Measurements from ENCODE around the gene MAMLD1. TPM values are rescaled to one million over a fixed set of nuclear protein-coding genes. Genes with fewer than 3 reads are reported as not detected.

Gene MAMLD1
- total RNA-seq, 2 experiments from 2014 or later = 5.1 to 5.6 TPM

DNA sequence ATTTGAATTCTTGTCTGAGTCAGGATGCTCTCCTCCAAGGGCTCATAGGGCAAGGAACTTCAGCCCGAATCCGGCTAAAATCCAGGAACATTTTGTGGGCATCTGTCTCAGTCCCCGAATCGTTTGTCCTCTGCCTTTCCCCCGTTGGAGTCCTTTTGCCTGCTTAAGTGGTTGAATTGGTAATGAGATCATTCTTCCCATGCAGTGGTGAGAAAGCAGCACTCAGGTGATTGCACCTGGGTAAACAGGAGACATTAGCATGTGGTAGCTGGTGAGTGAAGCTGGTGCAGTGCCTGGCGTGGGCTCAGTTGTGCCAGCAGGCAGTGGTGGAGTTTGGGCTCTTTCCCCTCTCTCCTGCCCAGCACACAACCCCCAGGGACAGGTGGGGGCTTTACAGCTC is 143.4 kb downstream of the MAMLD1 start:
- no peak overlapping the region for H3K27ac Mint-ChIP-seq

DNA sequence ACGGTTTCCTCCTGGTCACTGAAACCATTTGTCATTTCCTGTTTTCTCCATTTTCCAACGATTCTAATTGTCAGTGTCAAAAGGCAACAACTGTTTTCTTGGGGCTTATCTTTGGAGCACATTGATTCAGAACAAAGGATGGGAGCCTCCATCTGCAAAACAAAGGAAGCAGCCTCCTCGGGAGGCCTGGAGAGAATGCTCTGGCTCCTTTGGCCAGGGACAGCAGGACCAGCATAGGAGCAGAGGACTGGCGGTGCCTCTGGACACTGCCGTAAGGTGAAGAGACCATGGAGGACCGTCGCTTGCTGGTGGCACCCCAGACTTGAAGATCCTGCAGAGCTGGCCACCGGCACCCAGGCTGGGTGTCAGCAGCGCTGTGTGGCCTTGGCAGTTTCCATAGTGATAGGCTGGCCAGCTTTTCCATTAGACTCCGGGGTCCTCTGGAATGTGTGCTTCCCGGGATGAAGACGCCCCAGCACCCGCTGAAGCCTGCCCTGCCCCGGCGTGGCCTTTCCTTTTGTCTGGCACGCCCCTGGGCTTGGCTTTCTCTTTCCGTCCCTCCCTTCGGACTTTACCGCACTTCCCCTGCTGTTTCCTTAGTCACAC is 144.2 kb downstream of the MAMLD1 start:
- H3K4me1 Mint-ChIP-seq = no peaks in the 10 kb centered on the region
- POLR2A ChIA-PET = no interaction called here
- no peaks in the 10 kb centered on the region for H3K36me3 Mint-ChIP-seq (ENCODE audit: low read depth)
- H3K27ac Mint-ChIP-seq = no peak overlapping the region
- no peak for DNase-seq
- H3K9me3 Mint-ChIP-seq = no peaks in the 10 kb centered on the region
- H3K4me3 Mint-ChIP-seq = no peak overlapping the region
- H3K27me3 Mint-ChIP-seq = no peaks in the 10 kb centered on the region
- CTCF ChIA-PET = no interaction called here

More for the DNA sequence above, 143.4 kb downstream of the MAMLD1 start:
- CTCF ChIA-PET = no interaction called here
- Mint-ChIP-seq H3K4me1 (no peaks in the 10 kb centered on the region), H3K9me3 (no peaks in the 10 kb centered on the region), H3K36me3 (ENCODE audit: low read depth) (no peaks in the 10 kb centered on the region), H3K4me3 (no peak overlapping the region), H3K27me3 (no peaks in the 10 kb centered on the region)
- DNase-seq = no peak
- POLR2A ChIA-PET = no interaction called here

DNA sequence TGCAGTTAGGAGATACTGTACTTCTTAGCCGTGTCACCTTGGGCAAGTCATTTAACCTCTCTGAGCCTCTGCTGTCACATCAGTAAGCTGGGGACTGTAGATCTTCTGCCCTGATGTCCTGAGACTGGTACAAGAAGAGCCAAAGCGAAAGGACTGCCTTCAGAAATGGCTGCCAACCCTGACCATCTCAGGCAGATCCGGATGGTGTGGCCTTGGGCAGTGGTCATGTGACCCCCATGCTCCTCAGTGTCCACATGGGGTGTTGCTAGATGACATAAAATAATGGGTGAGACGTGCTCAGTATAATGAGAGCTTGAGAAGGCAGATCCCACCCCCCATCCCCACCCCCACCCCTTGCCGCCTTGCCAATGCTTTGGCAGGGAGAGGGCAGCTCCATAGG is 144.9 kb downstream of the MAMLD1 start:
- Mint-ChIP-seq H3K27ac (no peak overlapping the region), H3K4me1 (no peaks in the 10 kb centered on the region), H3K36me3 (ENCODE audit: low read depth) (no peaks in the 10 kb centered on the region), H3K4me3 (no peak overlapping the region), H3K27me3 (no peaks in the 10 kb centered on the region), H3K9me3 (no peaks in the 10 kb centered on the region)
- ChIA-PET POLR2A (no interaction called here), CTCF (no interaction called here)
- no peak for DNase-seq

DNA sequence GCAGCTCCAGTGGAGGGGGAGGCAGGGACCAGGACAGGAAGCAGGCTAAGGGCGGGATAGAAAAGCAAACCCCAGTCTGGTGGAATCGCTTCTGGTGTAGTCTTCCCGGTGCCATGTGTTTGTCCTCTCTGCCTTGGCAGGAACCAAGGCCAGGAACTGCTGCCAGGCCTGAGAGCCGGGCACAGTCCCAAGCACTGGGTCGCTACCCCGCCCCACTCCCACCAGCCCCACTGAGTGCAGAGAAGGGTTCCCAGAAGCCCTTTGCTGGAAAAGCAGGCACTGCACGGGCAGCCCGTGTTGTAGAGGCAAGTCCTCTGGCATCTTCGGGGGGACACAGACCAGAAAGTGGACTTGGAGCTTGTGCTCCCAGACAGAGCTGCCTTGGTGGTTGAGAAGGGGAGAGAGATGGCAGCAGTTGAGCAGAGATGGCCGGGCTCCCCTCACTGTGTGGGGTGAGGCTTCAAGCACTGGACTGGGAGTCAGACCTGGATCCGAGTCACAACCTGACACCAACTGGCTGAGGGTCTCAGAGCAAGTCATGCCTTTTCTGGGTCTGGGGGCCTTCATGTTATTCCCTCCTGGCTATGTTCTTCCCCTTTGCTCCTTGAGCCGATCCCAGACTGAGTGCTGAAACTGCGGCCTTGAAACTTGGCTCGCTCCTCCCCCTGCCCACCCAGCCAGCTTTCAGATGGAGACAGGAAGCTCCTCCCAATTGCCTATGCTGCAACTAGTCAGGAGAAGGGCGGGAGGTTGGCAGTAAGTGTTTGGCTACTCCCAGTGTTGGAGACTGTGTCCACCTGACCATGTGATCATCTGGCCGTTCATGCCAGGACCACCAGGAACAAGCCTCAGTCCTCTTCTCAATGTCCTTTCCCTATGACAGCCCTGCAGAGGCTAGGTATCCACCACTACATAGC is 145.6 kb downstream of the MAMLD1 start:
- H3K4me1 Mint-ChIP-seq = no peaks in the 10 kb centered on the region
- ChIA-PET CTCF (no interaction called here), POLR2A (no interaction called here)
- H3K27me3 Mint-ChIP-seq = no peaks in the 10 kb centered on the region
- no peaks in the 10 kb centered on the region for H3K9me3 Mint-ChIP-seq
- H3K36me3 Mint-ChIP-seq (ENCODE audit: low read depth) = no peaks in the 10 kb centered on the region
- no peak for DNase-seq
- H3K27ac Mint-ChIP-seq = no peak overlapping the region
- no peak overlapping the region for H3K4me3 Mint-ChIP-seq

DNA sequence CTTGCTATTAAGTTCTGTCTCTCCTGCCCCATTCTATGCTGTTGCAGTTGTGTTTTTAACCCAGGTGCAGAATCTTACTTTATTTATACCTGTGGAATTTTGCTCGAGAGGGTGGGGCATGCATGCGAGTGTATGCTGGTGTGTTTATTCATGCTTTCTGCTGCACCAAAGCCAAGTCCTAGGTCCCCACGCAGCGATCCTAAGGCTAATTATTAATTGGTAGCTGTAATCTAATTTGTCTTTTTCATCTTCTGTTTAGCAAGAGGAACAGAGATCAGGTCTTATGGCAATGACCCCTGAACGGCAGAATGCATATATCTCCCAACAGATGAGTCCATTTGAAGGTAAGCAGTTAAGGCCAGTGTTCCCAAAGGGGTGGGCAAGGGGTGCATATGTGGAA is 146.6 kb downstream of the MAMLD1 start:
- H3K4me1 Mint-ChIP-seq = no peaks in the 10 kb centered on the region
- no peaks in the 10 kb centered on the region for H3K27me3 Mint-ChIP-seq
- H3K36me3 Mint-ChIP-seq (ENCODE audit: low read depth) = no peaks in the 10 kb centered on the region
- DNase-seq = no peak
- H3K4me3 Mint-ChIP-seq = no peak overlapping the region
- no peak overlapping the region for H3K27ac Mint-ChIP-seq
- ChIA-PET CTCF (no interaction called here), POLR2A (no interaction called here)
- H3K9me3 Mint-ChIP-seq = no peaks in the 10 kb centered on the region

DNA sequence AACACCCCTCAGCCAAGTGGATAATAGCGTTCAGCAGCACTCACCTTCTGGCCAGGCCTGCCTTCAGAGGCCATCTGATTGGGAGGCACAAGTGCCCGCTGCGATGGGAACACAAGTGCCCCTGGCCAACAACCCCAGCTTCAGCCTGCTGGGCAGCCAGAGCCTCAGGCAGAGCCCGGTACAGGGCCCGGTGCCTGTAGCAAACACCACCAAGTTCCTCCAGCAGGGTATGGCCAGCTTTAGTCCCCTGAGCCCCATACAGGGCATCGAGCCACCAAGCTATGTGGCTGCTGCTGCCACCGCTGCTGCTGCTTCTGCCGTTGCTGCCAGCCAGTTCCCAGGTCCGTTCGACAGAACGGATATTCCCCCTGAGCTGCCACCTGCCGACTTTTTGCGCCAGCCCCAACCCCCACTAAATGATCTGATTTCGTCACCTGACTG is 149.4 kb downstream of the MAMLD1 start:
- Mint-ChIP-seq H3K27me3 (no peaks in the 10 kb centered on the region), H3K9me3 (no peaks in the 10 kb centered on the region), H3K4me3 (no peak overlapping the region), H3K36me3 (ENCODE audit: low read depth) (no peaks in the 10 kb centered on the region), H3K27ac (no peak overlapping the region), H3K4me1 (no peaks in the 10 kb centered on the region)
- ChIA-PET POLR2A (no interaction called here), CTCF (no interaction called here)
- DNase-seq = no peak

DNA sequence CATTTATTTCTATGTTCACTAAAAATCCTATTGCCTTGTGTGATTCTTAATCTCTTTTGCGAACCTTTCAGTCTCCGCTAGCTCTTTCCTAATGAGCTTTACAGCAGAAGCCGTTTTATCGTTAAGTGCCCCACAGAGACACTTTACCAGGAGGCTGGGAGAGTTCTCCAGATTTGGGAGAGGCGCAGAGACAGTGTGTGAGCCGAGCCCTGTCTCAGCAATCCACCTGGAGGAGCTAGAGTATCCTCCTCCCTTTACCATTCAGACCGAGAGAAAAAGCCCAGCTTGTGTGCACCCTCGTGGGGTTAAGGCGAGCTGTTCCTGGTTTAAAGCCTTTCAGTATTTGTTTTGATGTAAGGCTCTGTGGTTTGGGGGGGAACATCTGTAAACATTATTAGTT is 150.4 kb downstream of the MAMLD1 start:
- Mint-ChIP-seq H3K36me3 (ENCODE audit: low read depth) (no peaks in the 10 kb centered on the region), H3K4me3 (no peak overlapping the region), H3K4me1 (no peaks in the 10 kb centered on the region), H3K27me3 (no peaks in the 10 kb centered on the region), H3K9me3 (no peaks in the 10 kb centered on the region), H3K27ac (no peak overlapping the region)
- DNase-seq = no peak
- POLR2A ChIA-PET = no interaction called here
- CTCF ChIA-PET = interaction anchor here (0.8 kb wide), 1 partner anchor 149 kb away, joined by 3 read pairs; no protein-coding TSS in a partner anchor

DNA sequence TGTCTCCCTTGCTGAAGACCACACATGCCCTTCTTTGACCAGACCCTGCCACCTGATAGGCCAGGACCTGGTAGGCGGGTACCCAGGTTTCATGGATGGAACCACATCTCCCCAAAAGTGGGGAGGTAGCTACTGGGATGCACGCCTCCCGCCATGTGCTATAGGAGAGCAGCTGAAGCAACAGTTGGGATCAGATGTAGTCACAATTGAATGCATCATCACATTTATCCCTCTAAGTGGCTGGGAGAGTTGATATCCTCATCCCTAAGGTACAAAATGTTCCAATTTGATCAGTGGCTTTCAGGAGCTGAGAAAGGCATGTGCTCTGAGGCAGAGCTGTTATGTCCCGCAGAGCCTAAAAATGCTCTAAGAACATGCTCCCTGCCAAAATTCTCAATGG is 151.3 kb downstream of the MAMLD1 start:
- POLR2A ChIA-PET = no interaction called here
- Mint-ChIP-seq H3K9me3 (no peaks in the 10 kb centered on the region), H3K4me1 (no peaks in the 10 kb centered on the region), H3K4me3 (no peak overlapping the region), H3K36me3 (ENCODE audit: low read depth) (no peaks in the 10 kb centered on the region), H3K27me3 (no peaks in the 10 kb centered on the region), H3K27ac (no peak overlapping the region)
- no peak for DNase-seq
- CTCF ChIA-PET = no interaction called here

DNA sequence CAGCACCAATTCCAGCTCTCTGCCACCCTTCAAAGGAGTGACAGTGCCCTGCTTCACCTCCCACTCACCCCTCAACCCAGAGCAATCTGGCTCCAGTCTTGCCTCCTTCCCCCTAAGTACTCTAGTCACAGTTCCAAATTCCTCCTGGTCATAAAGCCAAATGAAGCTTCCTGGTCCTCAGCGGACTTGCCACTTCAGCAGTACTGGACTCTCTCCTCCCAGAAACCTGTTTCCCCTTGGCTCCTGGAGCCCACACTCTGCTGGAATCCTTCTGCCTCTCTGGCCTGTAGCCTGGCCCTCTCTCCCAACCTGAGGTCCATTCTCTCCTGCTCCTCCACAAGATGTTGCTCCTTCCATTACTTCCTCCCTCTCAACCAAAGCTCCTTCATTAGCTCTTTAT is 152.7 kb downstream of the MAMLD1 start:
- POLR2A ChIA-PET = no interaction called here
- Mint-ChIP-seq H3K9me3 (no peaks in the 10 kb centered on the region), H3K27ac (no peak overlapping the region), H3K4me1 (no peaks in the 10 kb centered on the region), H3K4me3 (no peak overlapping the region), H3K27me3 (no peaks in the 10 kb centered on the region), H3K36me3 (ENCODE audit: low read depth) (no peaks in the 10 kb centered on the region)
- no peak for DNase-seq
- CTCF ChIA-PET = no interaction called here

DNA sequence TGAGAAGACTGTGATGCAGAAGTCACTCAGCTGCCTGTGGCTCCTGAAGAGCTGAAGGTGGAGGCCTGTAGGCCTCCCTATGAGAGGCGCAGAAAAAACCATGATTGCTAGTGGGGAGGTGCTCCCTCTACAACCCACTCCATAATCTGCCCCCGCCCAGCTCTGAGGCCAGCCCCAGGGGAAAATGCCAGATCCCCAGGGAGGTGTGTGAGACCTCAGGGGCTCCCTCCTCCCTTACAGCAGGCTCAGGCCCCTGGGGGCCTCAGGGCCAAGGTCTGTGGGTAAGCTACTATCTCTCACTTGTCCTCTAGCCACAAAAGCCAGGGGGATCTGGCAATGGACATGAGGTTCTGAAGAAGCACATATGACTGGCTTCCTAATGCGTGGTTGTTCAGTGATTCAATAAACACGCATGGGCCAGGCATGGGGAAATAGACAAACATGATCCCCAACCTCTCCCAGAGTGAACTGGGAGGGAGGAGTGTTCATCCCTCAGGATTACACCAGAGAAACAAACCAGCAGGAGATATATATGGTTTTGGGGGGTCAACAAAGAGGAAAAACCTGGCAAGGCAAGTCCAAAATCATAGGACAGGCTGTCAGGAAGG is 154.3 kb downstream of the MAMLD1 start:
- no peak for DNase-seq
- no peaks in the 10 kb centered on the region for H3K36me3 Mint-ChIP-seq (ENCODE audit: low read depth)
- peaks cover 3% of the 10 kb centered on the region for H3K27me3 Mint-ChIP-seq
- no peak overlapping the region for H3K27ac Mint-ChIP-seq
- H3K9me3 Mint-ChIP-seq = no peaks in the 10 kb centered on the region
- no peak overlapping the region for H3K4me3 Mint-ChIP-seq
- H3K4me1 Mint-ChIP-seq = no peaks in the 10 kb centered on the region
- CTCF ChIA-PET = no interaction called here
- POLR2A ChIA-PET = no interaction called here

DNA sequence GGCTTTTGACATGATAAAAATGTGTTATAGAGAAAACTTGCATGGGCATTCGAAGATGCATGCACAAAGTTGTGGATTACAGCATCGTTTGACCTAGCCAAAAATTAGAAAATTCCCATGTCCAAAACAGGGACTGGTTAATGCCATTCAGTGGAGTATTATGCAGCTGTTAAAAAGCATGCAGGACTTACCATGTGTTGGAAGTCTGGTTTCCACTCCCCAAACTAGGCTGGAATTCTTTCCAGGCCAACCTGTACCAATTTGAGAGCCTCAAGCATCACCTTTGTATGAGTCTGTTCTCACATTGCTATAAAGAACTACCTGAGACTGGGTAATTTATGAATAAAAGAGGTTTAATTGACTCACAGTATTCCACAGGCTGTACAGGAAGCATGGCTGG is 159.4 kb downstream of the MAMLD1 start:
- CTCF ChIA-PET = no interaction called here
- Mint-ChIP-seq H3K27me3 (peaks cover 5% of the 10 kb centered on the region), H3K27ac (no peak overlapping the region), H3K36me3 (ENCODE audit: low read depth) (no peaks in the 10 kb centered on the region), H3K4me3 (no peak overlapping the region), H3K9me3 (no peaks in the 10 kb centered on the region), H3K4me1 (no peaks in the 10 kb centered on the region)
- no peak for DNase-seq
- POLR2A ChIA-PET = no interaction called here

DNA sequence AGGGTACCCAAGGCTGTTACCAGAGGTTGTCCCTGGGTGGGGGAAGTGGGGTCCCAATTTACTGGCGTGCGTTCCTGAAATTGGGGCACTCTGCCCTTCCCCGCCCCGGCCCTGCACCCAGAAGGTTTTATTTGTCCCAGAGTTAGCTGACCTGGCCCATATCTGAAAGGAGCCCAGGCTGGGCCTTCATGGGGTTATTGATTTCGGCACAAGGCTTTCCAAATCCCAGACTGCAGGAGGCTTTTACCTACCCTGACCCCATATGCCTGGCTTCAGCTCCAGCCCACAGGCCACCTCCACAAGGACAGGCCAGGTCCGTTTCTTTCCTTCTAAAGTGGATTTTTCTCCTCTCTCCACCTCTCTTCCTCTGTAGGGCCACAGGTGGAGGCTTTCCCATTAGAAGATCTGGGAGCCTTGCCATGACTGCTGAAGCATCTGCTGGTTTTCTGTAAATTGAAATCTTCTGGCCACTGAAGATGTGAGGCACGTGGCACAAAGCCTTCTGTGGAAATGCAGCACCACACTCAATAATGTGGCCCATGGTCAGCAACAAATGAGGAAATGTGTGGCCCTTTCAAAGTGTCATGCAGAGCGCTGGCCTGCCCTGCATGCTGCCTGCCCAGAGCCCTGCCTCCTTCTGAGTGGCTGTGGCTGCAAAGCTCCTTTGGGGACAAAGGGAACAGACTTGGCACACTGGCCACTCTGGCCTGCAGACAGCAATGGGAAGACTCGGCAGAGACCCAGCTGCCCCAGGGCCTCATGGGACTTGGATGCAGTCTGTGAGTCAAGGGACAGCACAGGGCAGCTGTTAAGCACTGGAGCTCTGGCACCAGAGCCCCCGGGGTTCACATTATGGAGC is 162.2 kb downstream of the MAMLD1 start:
- H3K9me3 Mint-ChIP-seq = no peaks in the 10 kb centered on the region
- H3K27me3 Mint-ChIP-seq = peaks cover 5% of the 10 kb centered on the region
- POLR2A ChIA-PET = no interaction called here
- no peak overlapping the region for H3K27ac Mint-ChIP-seq
- H3K4me1 Mint-ChIP-seq = no peaks in the 10 kb centered on the region
- no peak for DNase-seq
- no peak overlapping the region for H3K4me3 Mint-ChIP-seq
- no peaks in the 10 kb centered on the region for H3K36me3 Mint-ChIP-seq (ENCODE audit: low read depth)
- CTCF ChIA-PET = no interaction called here

DNA sequence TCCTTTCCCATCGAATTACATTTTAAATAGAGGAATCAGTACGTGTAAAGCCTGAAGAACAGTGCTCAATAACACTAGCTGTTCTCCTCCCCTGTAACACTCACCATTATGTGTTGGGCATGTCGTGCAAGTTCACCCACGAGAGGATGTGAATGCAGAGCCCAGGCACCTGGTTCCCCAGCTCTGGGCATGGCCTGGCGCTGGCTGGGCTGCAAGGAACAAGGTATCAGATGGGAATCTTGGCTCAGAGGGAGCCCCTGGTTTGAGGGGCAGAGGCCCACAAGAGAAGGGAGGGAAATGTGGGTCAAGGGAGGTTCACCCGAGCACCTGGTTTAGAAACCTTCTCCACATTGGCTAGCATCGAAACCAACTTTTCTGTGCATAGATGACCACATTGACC is 163.6 kb downstream of the MAMLD1 start:
- no peak overlapping the region for H3K4me3 Mint-ChIP-seq
- no peaks in the 10 kb centered on the region for H3K36me3 Mint-ChIP-seq (ENCODE audit: low read depth)
- no peaks in the 10 kb centered on the region for H3K4me1 Mint-ChIP-seq
- H3K9me3 Mint-ChIP-seq = no peaks in the 10 kb centered on the region
- DNase-seq = no peak
- H3K27ac Mint-ChIP-seq = no peak overlapping the region
- ChIA-PET CTCF (no interaction called here), POLR2A (no interaction called here)
- peaks cover 2% of the 10 kb centered on the region for H3K27me3 Mint-ChIP-seq

All from activated CD4-positive, alpha-beta memory T cell treated with anti-CD3 and anti-CD28 coated beads, Interleukin-2, amount 10 ng/mL, durations not matched to agents 7 days and 5 days (primary cell).